Muscle of arm (tissue), 12 donors: ENCODE measurements around the gene PRR5. TPM values are rescaled to one million over a fixed set of nuclear protein-coding genes. Genes with fewer than 3 reads are reported as not detected.

ENCODE experiments used
- DNase-seq: peaks from one replicate; pipeline ENCODE4 v3.0.0-alpha.2; 2013
- polyA plus RNA-seq, 12 donors: library from polyadenylated mRNA; unstranded; fragments of 120-200 nt; gene quantifications; one replicate each; pipeline ENCODE4 v1.2.1, GENCODE V29; 2013; ENCODE audit not compliant: insufficient read length in 12 of 12

The PRR5 gene
- polyA plus RNA-seq, 12 donors: 16.6 to 48.2 (median 22.2) TPM; not detected in 1

- DNase-seq: no peak
Measured at GRCh38 chr22:44786136-44786535, 84.1 kb downstream of the PRR5 start.

DNA sequence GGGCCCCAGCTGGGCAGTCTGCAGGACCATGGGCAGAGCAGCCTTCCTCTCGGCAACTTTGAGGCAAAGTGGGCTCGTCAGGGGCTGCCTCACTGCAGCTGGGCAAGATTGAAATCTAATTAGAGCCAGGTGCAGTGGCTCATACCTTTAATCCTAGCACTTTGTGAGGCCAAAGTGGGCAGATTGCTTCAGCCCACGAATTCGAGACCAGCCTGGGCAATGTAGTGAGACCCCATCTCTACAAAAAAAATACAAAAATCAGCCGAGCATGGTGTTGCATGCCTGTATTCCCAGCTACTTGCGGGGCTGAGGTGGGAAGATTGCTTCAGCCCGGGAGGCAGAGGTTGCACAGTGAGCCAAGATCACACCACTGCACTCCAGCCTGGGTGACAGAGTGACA is 84.6 kb downstream of the PRR5 start:
- no peak for DNase-seq

Other genes starting within 250 kb of the PRR5 start
- 10 to 100 TPM in 11 of 12 donors, not detected in 1; 22.2 to 30.7 (median 24.3) TPM for gene RTL6, start 204.0 kb upstream of the PRR5 start, polyA plus RNA-seq
- gene ARHGAP8, start 50.4 kb downstream of the PRR5 start, polyA plus RNA-seq: 1 to 10 TPM in 5 of 12 donors, under 1 TPM in 5, not detected in 2; 0.44 to 7.6 (median 1.1) TPM